Measurements from ENCODE around the gene ZDHHC14.

DNA sequence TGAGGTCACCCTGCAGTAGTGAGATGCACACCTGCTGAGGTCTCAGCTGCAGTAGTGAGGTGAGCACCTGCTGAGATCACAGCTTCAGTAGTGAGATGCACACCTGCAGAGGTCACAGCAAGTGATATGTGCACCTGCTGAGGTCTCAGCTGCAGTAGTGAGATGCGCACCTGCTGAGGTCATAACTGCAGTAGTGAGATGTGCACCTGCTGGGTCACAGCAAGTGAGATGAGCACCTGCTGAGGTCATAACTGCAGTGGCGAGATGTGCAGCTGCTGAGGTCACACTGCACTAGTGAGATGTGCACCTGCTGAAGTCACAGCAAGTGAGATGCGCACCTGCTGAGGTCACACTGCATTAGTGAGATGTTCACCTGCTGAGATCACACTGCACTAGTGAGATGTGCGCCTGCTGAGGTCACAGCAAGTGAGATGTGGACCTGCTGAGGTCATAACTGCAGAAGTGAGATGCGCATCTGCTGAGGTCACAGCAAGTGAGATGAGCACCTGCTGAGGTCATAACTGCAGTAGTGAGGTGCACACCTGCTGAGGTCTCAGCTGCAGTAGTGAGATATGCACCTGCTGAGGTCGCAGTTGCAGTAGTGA lies 20.8 kb downstream of the ZDHHC14 start:
- TF ChIP-seq POLR2A (IDR thresholded peaks at IDR 0.05; ENCODE audit: low read length): no peak
- no peak for TF ChIP-seq GATA1 (IDR thresholded peaks at IDR 0.05; ENCODE audit: low read depth, low read length)
